Measurements from ENCODE around the gene MPP2.
"Not testable (repeated sequence)": the region's sequence is repeated elsewhere in the genome, so short reads cannot be mapped to it uniquely, and the experiment has no call there.

The MPP2 gene

DNA sequence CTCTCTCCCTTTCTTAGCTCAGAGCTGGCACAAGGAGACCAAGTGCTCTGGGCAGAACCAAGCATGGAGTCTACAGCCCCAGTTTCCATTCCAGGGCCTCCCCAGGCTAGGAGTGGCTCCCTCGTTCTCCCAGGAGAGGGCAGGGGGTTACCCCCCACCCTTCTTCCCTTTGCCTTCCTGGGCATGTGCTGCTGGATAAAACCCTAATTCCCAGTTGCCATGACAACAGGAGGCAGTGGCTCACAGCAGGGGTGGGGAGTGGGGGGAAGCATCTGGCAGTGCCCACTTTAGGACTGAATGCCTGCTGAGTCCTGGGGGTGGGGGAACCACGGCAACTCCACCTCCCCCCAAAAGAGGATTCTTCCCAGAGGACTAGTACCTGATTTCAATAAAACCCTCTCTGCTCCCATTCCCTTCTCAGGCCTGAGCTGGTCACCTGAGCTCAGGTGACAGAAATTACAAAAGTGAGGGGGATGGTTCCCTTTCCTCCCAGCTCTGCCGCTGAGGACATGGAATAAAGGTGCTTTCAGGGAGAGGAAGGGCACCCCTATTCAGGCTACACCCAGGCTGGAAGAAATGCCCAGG, 1.8 kb downstream of the MPP2 start:
- DNase-seq (ENCODE audit: low read depth in 2 of 2) = no peak

DNA sequence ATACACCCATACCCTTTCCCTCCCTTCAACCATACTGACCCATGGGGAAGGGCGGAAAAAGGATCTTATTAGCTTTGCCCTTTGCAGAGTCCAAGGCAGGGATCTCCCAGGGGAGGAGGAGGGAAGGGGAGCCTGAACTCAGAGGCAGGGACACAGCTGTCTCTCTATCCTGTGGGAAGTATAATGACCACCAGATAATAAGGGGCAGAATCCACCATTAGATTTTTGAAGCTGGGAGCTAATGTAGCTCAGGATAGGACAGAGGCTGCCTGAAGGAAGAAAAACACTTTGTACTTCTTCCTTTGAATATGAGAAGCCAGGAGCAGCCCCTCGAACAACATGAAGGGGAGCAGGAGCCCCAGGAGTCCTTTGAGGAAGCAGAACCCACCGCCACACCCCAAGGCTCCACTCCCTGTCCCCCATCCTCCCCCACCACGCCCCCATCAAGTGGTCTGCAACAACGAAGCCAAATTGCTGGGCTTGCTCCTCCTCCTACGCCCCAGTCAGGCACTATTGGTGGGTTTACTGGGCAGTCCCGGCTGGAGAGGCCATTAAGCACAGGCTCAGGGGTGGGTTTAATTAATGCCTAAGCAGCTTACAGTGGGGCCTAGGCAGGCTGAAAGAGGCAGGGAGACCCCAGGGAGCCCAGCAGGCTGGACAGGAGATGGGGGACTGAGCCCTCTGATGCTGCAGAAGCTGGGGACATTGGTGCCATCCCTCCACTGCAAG, 5.3 kb downstream of the MPP2 start:
- no peak for DNase-seq (ENCODE audit: low read depth in 2 of 2)

GRCh38 chr17:43900858-43901754, 6.2 kb downstream of the MPP2 start:
- no peak for DNase-seq (ENCODE audit: low read depth in 2 of 2)

GRCh38 chr17:43900183-43900857, 7.0 kb downstream of the MPP2 start:
- DNase-seq (ENCODE audit: low read depth in 2 of 2) = peak; percentile 81 to 82

GRCh38 chr17:43898446-43898845, 8.9 kb downstream of the MPP2 start:
- DNase-seq (ENCODE audit: low read depth in 2 of 2) = no peak

DNA sequence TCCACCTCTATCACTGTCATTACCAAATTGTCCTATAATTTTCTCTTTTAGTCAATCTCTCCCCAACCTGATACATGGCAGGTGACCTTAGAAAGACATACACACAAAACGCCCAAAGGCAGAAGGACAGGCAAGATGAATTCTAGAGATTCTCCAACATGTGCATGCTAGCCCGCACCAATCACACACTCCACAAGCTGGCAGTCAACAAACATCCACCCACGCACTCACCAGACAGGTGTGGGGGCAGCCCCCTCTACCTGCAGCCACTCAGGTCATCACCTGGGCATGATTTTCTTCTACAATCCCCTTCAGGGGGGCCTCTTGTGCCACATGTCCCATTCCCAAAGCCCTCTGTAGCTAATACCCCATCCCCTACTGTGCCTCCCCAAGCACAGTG, 9.5 kb downstream of the MPP2 start:
- no peak for DNase-seq (ENCODE audit: low read depth in 2 of 2)

DNA sequence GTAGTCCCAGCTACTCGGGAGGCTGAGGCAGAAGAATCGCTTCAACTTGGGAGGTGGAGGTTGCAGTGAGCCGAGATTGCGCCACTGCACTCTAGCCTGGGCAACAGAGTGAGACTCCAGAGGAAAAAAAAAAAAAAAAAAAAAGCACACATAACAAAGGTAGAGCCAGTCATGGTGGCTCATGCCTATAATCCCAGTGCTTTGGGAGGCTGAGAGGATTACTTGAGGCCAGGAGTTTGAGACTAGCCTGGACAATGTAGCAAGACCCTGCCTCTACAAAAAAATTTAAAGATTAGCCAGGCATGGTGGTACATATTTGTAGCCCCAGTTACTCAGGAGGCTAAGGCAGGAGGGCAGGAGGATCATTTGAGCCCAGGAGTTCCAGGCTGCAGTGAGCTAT, 12.8 kb downstream of the MPP2 start:
- DNase-seq (ENCODE audit: low read depth in 2 of 2) = not testable (repeated sequence)

DNA sequence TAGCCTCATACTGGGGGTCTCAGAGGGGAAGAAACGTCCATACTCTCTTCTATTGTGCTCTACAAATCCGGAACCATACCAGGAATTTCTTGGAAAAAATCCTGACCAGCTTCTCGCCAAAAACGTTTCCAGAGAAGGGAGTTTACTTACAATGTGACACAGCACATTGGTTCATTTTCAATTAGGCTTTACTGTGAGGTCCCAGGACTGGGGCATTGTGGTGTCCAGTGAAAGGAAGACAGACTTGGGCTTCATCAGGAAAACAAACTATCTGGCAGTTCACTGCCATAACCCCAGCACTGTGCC, 14.7 kb downstream of the MPP2 start:
- no peak for DNase-seq (ENCODE audit: low read depth in 2 of 2)

- DNase-seq (ENCODE audit: low read depth in 2 of 2) = no peak
These were observed 15.3 kb downstream of the MPP2 start for GRCh38 chr17:43891851-43892646.

GRCh38 chr17:43890240-43890639, 17.1 kb downstream of the MPP2 start:
- DNase-seq (ENCODE audit: low read depth in 2 of 2) = no peak

DNA sequence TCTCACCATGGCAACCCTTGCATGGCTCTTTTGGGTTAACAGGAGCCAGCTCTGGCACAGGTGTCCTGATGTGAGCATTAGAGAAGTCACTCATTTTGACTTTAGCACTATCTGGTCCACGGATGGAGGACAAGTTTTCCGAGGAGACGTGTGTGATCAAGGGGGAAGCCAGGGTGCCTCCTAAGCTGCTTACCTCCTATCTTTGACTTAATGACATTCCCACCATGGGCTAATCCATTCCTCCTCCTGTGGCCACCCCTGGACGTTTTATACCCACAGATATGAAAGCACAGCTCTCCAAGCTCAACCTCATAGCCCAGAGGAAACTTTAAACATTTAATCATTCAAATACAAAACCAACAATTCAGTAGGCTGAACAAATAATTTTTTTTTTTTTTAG, 18.8 kb downstream of the MPP2 start:
- no peak for DNase-seq (ENCODE audit: low read depth in 2 of 2)

GRCh38 chr17:43882761-43883415, 24.4 kb downstream of the MPP2 start:
- DNase-seq (ENCODE audit: low read depth in 2 of 2) = no peak

- DNase-seq (ENCODE audit: low read depth in 2 of 2) = no peak
These were observed 25.4 kb downstream of the MPP2 start for GRCh38 chr17:43881758-43882505.

DNA sequence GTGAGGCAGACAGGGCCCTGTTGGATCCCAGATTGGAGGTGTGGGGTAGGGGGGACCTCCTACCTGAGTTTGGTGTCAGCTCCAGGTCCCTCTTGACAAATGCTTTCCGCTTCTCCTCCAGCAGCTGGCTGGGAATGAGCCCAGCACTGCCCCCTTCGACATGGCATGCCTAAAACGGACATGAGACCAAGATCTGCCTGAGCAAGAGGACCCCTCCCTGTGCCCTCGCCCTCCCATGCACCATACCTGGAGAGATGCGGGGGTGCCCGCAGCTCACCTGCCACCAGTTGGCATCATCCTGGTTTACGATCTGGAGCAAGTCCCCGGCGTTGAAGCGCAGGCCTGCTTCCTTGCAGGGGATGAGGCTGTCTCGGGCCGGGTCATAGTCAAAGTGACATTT, 26.2 kb downstream of the MPP2 start:
- DNase-seq (ENCODE audit: low read depth in 2 of 2) = no peak

DNA sequence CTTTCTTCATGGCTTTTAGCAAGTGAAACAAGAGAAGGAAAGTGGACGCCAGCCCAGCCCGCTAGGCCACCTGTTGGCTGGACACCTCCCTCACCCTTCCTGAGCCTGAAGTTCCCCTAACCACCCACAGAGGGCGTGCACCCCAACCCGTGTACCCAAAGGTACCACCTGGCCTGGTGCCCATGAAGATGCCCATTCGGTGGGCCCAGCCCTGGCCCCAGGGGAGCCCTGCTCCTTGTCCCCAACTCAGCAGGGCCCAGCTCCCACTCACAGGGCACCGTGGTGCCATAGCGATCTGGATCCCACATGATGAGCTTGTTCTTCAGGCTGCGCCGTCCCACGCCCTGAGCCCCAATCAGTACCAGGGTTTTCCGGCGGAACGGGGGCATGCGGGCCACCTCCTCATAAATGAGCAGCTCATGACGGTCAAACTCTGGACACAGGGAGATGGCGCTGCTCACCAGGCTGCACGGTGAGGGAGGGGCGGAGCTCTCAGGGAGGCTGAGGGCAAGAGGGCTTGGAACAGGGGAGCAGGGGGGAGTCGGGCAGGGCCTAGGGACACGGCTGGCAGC, 26.8 kb downstream of the MPP2 start:
- DNase-seq (ENCODE audit: low read depth in 2 of 2) = peak; percentile 32 to 42

DNA sequence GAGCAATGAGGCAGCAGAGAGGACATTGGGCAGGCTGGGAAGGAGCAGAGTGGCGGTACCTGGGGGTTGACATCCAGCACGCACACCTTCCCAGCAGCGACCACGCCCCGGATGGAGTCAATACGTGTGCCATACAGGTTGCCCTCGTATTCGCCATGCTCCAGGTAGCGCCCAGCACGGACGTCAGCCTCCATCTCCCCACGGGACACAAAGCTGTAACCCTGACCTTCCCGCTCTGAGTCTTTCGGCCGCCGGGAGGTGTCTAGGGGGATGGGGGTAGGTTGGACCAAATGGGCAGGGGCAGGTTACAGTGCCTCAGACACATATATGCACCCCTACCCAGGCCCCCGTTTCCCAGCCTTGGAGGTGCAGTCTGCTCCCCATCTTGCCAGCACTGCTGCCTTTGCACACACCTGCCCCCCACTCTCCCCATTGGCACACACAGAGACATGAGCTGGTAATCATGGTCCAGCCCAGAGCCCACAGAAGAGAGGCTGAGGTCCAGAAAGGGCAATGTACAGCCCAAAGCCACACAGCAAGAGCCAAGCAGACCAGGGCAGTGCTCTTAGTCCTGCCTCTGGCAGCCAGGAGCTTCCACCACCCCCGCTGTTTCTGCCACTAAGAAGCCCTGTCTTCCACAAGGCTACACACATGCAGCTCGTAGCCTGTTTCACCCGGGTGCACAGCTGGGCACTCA, 27.5 kb downstream of the MPP2 start:
- DNase-seq (ENCODE audit: low read depth in 2 of 2) = no peak

- peak; percentile 44 to 70 for DNase-seq (ENCODE audit: low read depth in 2 of 2)
These were observed 28.8 kb downstream of the MPP2 start for GRCh38 chr17:43878260-43879175.
